ENCODE measurements around the gene PIP5K1B. TPM values are rescaled to one million over a fixed set of nuclear protein-coding genes. Genes with fewer than 3 reads are reported as not detected.

The PIP5K1B gene
- total RNA-seq, 1 experiment from 2014 or later: 5.2 TPM

Other genes with a start within 250 kb of the PIP5K1B start
- gene TMEM252, start 164.4 kb upstream of the PIP5K1B start, total RNA-seq (2021): not detected in 3 replicates

Data from WTC11 (cell line).